Astrocyte (in vitro differentiated cells and primary cell): Measurements from ENCODE around the gene TMEM223.

ENCODE experiments used
- EZH2 ChIP-seq: IDR thresholded peaks from 2 replicates; pipeline ENCODE4 v1.6.1; 2012; ENCODE audit warnings: mild to moderate bottlenecking, low read length, inconsistent platforms; ENCODE audit not compliant: insufficient read depth
- TF ChIP-seq, protein P1 (sequence below): IDR thresholded peaks from 2 replicates; pipeline ENCODE4 v1.5.1; 2011; ENCODE audit warnings: low read depth, mild to moderate bottlenecking, inconsistent platforms, low read length, moderate library complexity; ENCODE audit not compliant: insufficient read depth

DNA sequence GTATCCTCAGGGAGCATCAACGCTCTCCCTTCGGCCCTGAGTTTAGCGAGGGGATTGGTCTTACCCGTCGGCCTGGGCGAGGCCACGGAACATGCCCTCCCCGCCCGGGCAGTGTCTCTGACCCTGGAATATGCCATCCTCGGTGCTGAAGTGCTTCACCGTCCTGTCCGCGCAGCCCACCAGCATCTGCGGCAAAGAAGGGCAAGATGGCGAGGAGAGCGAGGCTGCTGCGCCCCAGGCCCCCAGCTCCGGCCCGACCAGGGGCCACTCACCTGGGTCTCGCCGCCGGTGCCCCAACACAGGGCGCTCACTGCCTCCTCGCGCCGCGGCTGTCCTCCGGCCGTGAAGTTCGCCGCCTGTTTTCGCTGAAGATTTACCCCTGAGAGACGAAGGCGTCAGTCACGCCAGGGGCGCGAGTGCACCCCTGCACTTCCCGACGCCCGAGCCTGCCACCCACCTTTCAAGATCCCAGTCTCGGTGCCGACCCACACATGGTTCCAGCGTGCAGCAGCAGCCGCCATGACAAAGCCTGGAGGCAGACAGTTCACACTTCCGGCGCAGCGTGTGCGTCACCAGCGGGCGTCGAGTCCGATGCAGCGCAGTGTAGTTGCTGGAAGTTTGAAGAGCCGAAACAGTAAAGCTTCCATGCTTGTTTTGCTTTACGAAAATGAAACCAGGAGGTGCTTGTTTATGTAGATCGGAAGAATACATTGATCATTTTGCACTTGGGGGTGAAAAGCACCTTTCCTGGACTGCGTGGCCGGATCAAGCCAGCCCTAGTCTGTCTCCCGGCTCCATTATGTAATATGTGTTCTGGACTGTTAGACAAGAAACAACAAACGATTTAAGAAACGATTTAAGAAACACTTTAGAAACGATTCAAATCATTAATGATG is 47.5 kb upstream of the TMEM223 start, which contains the start of gene WDR74:
- TF ChIP-seq, protein P1, sequence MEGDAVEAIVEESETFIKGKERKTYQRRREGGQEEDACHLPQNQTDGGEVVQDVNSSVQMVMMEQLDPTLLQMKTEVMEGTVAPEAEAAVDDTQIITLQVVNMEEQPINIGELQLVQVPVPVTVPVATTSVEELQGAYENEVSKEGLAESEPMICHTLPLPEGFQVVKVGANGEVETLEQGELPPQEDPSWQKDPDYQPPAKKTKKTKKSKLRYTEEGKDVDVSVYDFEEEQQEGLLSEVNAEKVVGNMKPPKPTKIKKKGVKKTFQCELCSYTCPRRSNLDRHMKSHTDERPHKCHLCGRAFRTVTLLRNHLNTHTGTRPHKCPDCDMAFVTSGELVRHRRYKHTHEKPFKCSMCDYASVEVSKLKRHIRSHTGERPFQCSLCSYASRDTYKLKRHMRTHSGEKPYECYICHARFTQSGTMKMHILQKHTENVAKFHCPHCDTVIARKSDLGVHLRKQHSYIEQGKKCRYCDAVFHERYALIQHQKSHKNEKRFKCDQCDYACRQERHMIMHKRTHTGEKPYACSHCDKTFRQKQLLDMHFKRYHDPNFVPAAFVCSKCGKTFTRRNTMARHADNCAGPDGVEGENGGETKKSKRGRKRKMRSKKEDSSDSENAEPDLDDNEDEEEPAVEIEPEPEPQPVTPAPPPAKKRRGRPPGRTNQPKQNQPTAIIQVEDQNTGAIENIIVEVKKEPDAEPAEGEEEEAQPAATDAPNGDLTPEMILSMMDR, result no peak
- TF ChIP-seq EZH2, result no peak
